GM12891 (cell line): ENCODE measurements around the gene AGRN.

Experiments
- PAX5 ChIP-seq: IDR thresholded peaks from 2 replicates; pipeline ENCODE4 v1.6.1; 2011; ENCODE audit warnings: low read length, moderate library complexity, mild to moderate bottlenecking; ENCODE audit not compliant: insufficient read depth, severe bottlenecking
- POLR2A ChIP-seq: IDR thresholded peaks from 2 replicates; pipeline ENCODE4 v1.6.1; 2011; ENCODE audit warnings: low read depth, low read length, control low read depth
- POLR2AphosphoS5 ChIP-seq: IDR thresholded peaks from 2 replicates; pipeline ENCODE4 v1.6.1; 2011; ENCODE audit warnings: low read depth, low read length, control low read depth
- POU2F2 ChIP-seq: IDR thresholded peaks from 2 replicates; pipeline ENCODE4 v1.6.1; 2011; ENCODE audit warnings: low read depth, mild to moderate bottlenecking, control low read depth, low read length, moderate library complexity
- SPI1 ChIP-seq: IDR thresholded peaks from 2 replicates; pipeline ENCODE4 v1.6.1; 2011; ENCODE audit warnings: low read depth, low read length, control low read depth
- TAF1 ChIP-seq: IDR thresholded peaks from 2 replicates; pipeline ENCODE4 v1.6.1; 2011; ENCODE audit warnings: low read depth, low read length, control low read depth

GRCh38 chr1:1082239-1082775 is 62.4 kb downstream of the AGRN start:
- TF ChIP-seq POLR2A: no peak
- no peak for TF ChIP-seq TAF1
- TF ChIP-seq POLR2AphosphoS5: no peak
- TF ChIP-seq POU2F2: no peak
- TF ChIP-seq SPI1: no peak
- TF ChIP-seq PAX5: no peak
